Middle frontal gyrus (tissue), 1 donor: ENCODE measurements around the gene C14orf180.
"Not testable (repeated sequence)": the region's sequence is repeated elsewhere in the genome, so short reads cannot be mapped to it uniquely, and the experiment has no call there.

Source experiments
- DNase-seq: peaks from one replicate; pipeline ENCODE4 v3.0.0-alpha.2; 2015; ENCODE audit warnings: low spot score; ENCODE audit errors: extremely low spot score

C14orf180 gene

GRCh38 chr14:104609666-104610065 lies 30.1 kb downstream of the C14orf180 start:
- no peak for DNase-seq

- no peak for DNase-seq
These were observed 31.3 kb downstream of the C14orf180 start for GRCh38 chr14:104610749-104611310.

- DNase-seq = no peak
These were observed 32.3 kb downstream of the C14orf180 start for GRCh38 chr14:104611881-104612280.

GRCh38 chr14:104614126-104614812 lies 34.7 kb downstream of the C14orf180 start:
- no peak for DNase-seq

GRCh38 chr14:104624939-104625338 lies 45.4 kb downstream of the C14orf180 start:
- DNase-seq = no peak

- no peak for DNase-seq
These were observed 53.2 kb downstream of the C14orf180 start for GRCh38 chr14:104632781-104633180.

GRCh38 chr14:104633276-104634137 lies 53.9 kb downstream of the C14orf180 start:
- DNase-seq = no peak

- DNase-seq = no peak
These were observed 54.7 kb downstream of the C14orf180 start for GRCh38 chr14:104634138-104634760.

- no peak for DNase-seq
These were observed 55.5 kb downstream of the C14orf180 start for GRCh38 chr14:104634886-104635570.

GRCh38 chr14:104635717-104636116 lies 56.2 kb downstream of the C14orf180 start:
- no peak for DNase-seq

GRCh38 chr14:104636131-104636530 lies 56.6 kb downstream of the C14orf180 start:
- no peak for DNase-seq

GRCh38 chr14:104636846-104637545 lies 57.4 kb downstream of the C14orf180 start:
- DNase-seq = not testable (repeated sequence)

- DNase-seq = no peak
These were observed 58.0 kb downstream of the C14orf180 start for GRCh38 chr14:104637546-104638003.

- no peak for DNase-seq
These were observed 58.6 kb downstream of the C14orf180 start for GRCh38 chr14:104638190-104638589.

- DNase-seq = no peak
These were observed 59.4 kb downstream of the C14orf180 start for GRCh38 chr14:104638927-104639450.

GRCh38 chr14:104639471-104639870 lies 59.9 kb downstream of the C14orf180 start:
- no peak for DNase-seq
